ENCODE data around the gene CATSPERZ.
"Not testable (repeated sequence)": the region's sequence is repeated elsewhere in the genome, so short reads cannot be mapped to it uniquely, and the experiment has no call there.

CATSPERZ gene

GRCh38 chr11:64304316-64305072, 4.3 kb downstream of the CATSPERZ start:
- peak; percentile 95 for DNase-seq (ENCODE audit: low spot score)

GRCh38 chr11:64305075-64305690, 5.0 kb downstream of the CATSPERZ start, which contains the start of gene ESRRA:
Gene ESRRA, plus strand, starts transcription at chr11:64305524. Its CDS starts 1,656 bp downstream, at chr11:64307180.
- DNase-seq (ENCODE audit: low spot score), result peak; percentile 100

- DNase-seq (ENCODE audit: low spot score), result no peak
Measured at GRCh38 chr11:64305691-64306562, 5.8 kb downstream of the CATSPERZ start.

GRCh38 chr11:64306563-64306875, 6.4 kb downstream of the CATSPERZ start:
- no peak for DNase-seq (ENCODE audit: low spot score)

GRCh38 chr11:64306876-64307622, 6.9 kb downstream of the CATSPERZ start:
- DNase-seq (ENCODE audit: low spot score), result no peak

- not testable (repeated sequence) for DNase-seq (ENCODE audit: low spot score)
Measured at GRCh38 chr11:64307795-64308194, 7.6 kb downstream of the CATSPERZ start.

- no peak for DNase-seq (ENCODE audit: low spot score)
Measured at GRCh38 chr11:64312947-64313346, 12.8 kb downstream of the CATSPERZ start.

- no peak for DNase-seq (ENCODE audit: low spot score)
Measured at GRCh38 chr11:64313491-64314145, 13.5 kb downstream of the CATSPERZ start.

GRCh38 chr11:64314146-64314804, 14.1 kb downstream of the CATSPERZ start:
- DNase-seq (ENCODE audit: low spot score), result no peak

- DNase-seq (ENCODE audit: low spot score), result no peak
Measured at GRCh38 chr11:64314805-64315561, 14.8 kb downstream of the CATSPERZ start.

- DNase-seq (ENCODE audit: low spot score), result not testable (repeated sequence)
Measured at GRCh38 chr11:64315667-64316526, 15.7 kb downstream of the CATSPERZ start.

GRCh38 chr11:64316672-64317324, 16.6 kb downstream of the CATSPERZ start:
- no peak for DNase-seq (ENCODE audit: low spot score)

GRCh38 chr11:64317325-64317960, 17.3 kb downstream of the CATSPERZ start, which contains the start of gene TRMT112:
Gene TRMT112, minus strand, starts transcription at chr11:64317559. Its CDS starts 33 bp downstream, at chr11:64317526.
- DNase-seq (ENCODE audit: low spot score), result peak; percentile 97

GRCh38 chr11:64317961-64318765, 18.0 kb downstream of the CATSPERZ start, which contains the start of gene PRDX5:
Gene PRDX5, plus strand, starts transcription at chr11:64318121. Its CDS starts 95 bp downstream, at chr11:64318216.
- peak; percentile 97 for DNase-seq (ENCODE audit: low spot score)

GRCh38 chr11:64318766-64319761, 18.9 kb downstream of the CATSPERZ start:
- no peak for DNase-seq (ENCODE audit: low spot score)

GRCh38 chr11:64320556-64320955, 20.4 kb downstream of the CATSPERZ start:
- no peak for DNase-seq (ENCODE audit: low spot score)

Data from hepatic stellate cell (primary cell).